Measurements from ENCODE around the gene KRT85. TPM values are rescaled to one million over a fixed set of nuclear protein-coding genes. Genes with fewer than 3 reads are reported as not detected.

Gene KRT85
- total RNA-seq, 1 experiment from 2014 or later: not detected

DNA sequence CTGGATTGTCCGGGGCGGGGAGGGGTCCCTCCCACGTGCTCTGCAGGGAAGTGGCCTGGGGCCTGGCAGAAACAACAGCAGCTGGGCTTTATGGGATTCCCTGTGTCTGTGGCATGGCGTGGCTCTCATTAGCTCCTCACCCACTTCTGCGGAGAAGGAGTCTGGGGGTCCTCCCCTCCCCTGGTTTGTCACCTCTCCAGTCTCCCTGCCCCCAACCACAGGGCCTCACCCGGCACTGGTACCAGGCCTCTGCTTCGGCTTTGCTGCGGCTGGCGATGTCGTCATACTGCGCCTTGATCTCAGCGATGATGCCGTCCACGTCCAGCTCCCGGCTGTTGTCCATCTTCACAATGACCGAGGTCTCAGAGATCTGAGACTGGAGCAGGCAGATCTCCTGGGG, 32.5 kb upstream of the KRT85 start:
- H3K4me3 ChIP-seq: no peak overlapping the region
- no peak for DNase-seq
- no peaks in the 10 kb centered on the region for H3K79me2 ChIP-seq (ENCODE audit: low read depth)
- H3K36me3 ChIP-seq (ENCODE audit: low read depth): no peaks in the 10 kb centered on the region
- POLR2A ChIA-PET (ENCODE audit: unreplicated experiment): no interaction called here
- intact Hi-C loops (cut with micrococcal nuclease; ENCODE audit: unreplicated experiment): loop anchor here (5.0 kb wide), 3 partner anchors 43 to 473 kb away; partner anchors contain the start of gene KRT5
- H3K9me2 ChIP-seq (ENCODE audit: insufficient read depth): no peaks in the 10 kb centered on the region
- H2AFZ ChIP-seq: no peak overlapping the region
- H3K4me1 ChIP-seq (replicated peaks; ENCODE audit: insufficient read depth): peaks cover 9% of the 10 kb centered on the region
- no peaks in the 10 kb centered on the region for H3K9me3 ChIP-seq (ENCODE audit: insufficient read depth, low read depth)
- no peaks in the 10 kb centered on the region for H3F3A ChIP-seq (ENCODE audit: insufficient read depth, low read depth)
- no peak overlapping the region for H3K4me2 ChIP-seq
- BruUV-seq (replicated peaks): no TSS peak
- TF ChIP-seq, protein P1, sequence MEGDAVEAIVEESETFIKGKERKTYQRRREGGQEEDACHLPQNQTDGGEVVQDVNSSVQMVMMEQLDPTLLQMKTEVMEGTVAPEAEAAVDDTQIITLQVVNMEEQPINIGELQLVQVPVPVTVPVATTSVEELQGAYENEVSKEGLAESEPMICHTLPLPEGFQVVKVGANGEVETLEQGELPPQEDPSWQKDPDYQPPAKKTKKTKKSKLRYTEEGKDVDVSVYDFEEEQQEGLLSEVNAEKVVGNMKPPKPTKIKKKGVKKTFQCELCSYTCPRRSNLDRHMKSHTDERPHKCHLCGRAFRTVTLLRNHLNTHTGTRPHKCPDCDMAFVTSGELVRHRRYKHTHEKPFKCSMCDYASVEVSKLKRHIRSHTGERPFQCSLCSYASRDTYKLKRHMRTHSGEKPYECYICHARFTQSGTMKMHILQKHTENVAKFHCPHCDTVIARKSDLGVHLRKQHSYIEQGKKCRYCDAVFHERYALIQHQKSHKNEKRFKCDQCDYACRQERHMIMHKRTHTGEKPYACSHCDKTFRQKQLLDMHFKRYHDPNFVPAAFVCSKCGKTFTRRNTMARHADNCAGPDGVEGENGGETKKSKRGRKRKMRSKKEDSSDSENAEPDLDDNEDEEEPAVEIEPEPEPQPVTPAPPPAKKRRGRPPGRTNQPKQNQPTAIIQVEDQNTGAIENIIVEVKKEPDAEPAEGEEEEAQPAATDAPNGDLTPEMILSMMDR (conservative IDR thresholded peaks at IDR 0.05): no peak
- TF ChIP-seq EZH2 (IDR thresholded peaks at IDR 0.05; ENCODE audit: low read depth): no peak
- no peaks in the 10 kb centered on the region for H4K20me1 ChIP-seq (ENCODE audit: insufficient read depth)
- H3K27ac ChIP-seq: no peak overlapping the region
- H3K27me3 ChIP-seq (ENCODE audit: insufficient read depth, low read depth): no peaks in the 10 kb centered on the region
- CTCF ChIA-PET: no interaction called here

DNA sequence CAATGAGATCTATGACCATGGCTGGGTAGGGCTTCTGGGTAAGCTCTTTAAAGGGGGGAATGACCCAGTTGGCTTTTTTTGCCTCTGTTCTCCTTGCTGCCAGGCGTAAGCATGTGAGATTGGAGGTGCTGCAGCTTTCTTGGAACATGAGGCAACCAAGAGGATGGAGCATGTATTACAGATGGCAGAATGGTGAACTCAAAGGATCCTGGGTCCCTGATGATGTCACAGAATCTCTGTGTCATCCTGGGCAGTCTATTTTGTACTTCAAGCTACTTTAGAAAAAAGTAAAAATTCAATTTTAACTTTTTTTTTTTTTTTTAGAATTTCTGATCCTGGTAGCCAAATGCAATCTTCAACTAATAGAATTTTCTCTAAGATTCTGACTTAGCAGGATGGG, 30.9 kb upstream of the KRT85 start:
- Histone ChIP-seq H3K4me3 (no peak overlapping the region), H2AFZ (no peak overlapping the region), H3K9me2 (ENCODE audit: insufficient read depth) (no peaks in the 10 kb centered on the region), H3K4me2 (no peak overlapping the region), H3K79me2 (ENCODE audit: low read depth) (no peaks in the 10 kb centered on the region), H3K9me3 (ENCODE audit: insufficient read depth, low read depth) (no peaks in the 10 kb centered on the region), H3K36me3 (ENCODE audit: low read depth) (no peaks in the 10 kb centered on the region), H4K20me1 (ENCODE audit: insufficient read depth) (no peaks in the 10 kb centered on the region), H3K27me3 (ENCODE audit: insufficient read depth, low read depth) (no peaks in the 10 kb centered on the region), H3K27ac (no peak overlapping the region), H3K4me1 (replicated peaks; ENCODE audit: insufficient read depth) (peaks cover 9% of the 10 kb centered on the region), H3F3A (ENCODE audit: insufficient read depth, low read depth) (no peaks in the 10 kb centered on the region)
- intact Hi-C loops (cut with micrococcal nuclease; ENCODE audit: unreplicated experiment): loop anchor here (5.0 kb wide), 3 partner anchors 44 to 474 kb away; partner anchors contain the start of gene KRT5
- BruUV-seq (replicated peaks): no TSS peak
- TF ChIP-seq EZH2 (IDR thresholded peaks at IDR 0.05; ENCODE audit: low read depth): no peak
- TF ChIP-seq, protein P1 (conservative IDR thresholded peaks at IDR 0.05): no peak
- no peak for DNase-seq
- ChIA-PET POLR2A (ENCODE audit: unreplicated experiment) (no interaction called here), CTCF (interaction anchor here (0.7 kb wide), 1 partner anchor 14 kb away, joined by 14 read pairs; no protein-coding TSS in a partner anchor)

DNA sequence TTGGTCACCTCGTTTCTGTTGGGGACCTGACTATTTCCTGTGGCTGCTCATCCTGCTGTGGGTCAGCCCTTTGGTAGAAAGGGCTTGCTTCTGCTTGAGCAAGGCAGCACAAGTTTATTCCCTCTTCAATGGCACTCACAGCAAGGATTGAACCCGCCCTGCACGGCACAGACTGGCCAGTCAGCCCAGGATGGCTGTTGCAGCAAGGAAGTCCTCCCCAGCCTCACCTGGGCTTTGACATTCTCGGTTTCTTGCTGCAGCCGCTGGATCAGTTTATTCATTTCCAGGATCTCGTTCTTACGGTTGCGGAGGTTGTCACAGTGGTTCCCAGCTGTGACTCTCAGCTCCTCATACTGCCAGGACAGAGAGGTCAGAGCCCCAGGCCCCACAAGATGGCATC, 29.4 kb upstream of the KRT85 start:
- CTCF ChIA-PET: no interaction called here
- intact Hi-C loops (cut with micrococcal nuclease; ENCODE audit: unreplicated experiment): loop anchor here (2.0 to 5.0 kb wide), 4 partner anchors 46 to 476 kb away; partner anchors contain the start of gene KRT5
- BruUV-seq (replicated peaks): no TSS peak

More for the DNA sequence above, 29.4 kb upstream of the KRT85 start:
- Histone ChIP-seq H3K79me2 (ENCODE audit: low read depth) (no peaks in the 10 kb centered on the region), H3K4me1 (replicated peaks; ENCODE audit: insufficient read depth) (peaks cover 9% of the 10 kb centered on the region), H3F3A (ENCODE audit: insufficient read depth, low read depth) (no peaks in the 10 kb centered on the region; the same call in 1 of the 2 replicates), H2AFZ (no peak overlapping the region), H3K4me3 (no peak overlapping the region), H3K9me2 (ENCODE audit: insufficient read depth) (no peaks in the 10 kb centered on the region), H3K27ac (no peak overlapping the region), H3K27me3 (ENCODE audit: insufficient read depth, low read depth) (no peaks in the 10 kb centered on the region), H3K36me3 (ENCODE audit: low read depth) (no peaks in the 10 kb centered on the region), H3K9me3 (ENCODE audit: insufficient read depth, low read depth) (no peaks in the 10 kb centered on the region), H3K4me2 (no peak overlapping the region), H4K20me1 (ENCODE audit: insufficient read depth) (no peaks in the 10 kb centered on the region)
- no peak for DNase-seq
- TF ChIP-seq, protein P1 (conservative IDR thresholded peaks at IDR 0.05): no peak
- TF ChIP-seq EZH2 (IDR thresholded peaks at IDR 0.05; ENCODE audit: low read depth): no peak
- POLR2A ChIA-PET (ENCODE audit: unreplicated experiment): no interaction called here

Measured in PC-9 (cell line).